HCT116 (cell line): ENCODE measurements around the gene BCL2L11. TPM values are rescaled to one million over a fixed set of nuclear protein-coding genes. Genes with fewer than 3 reads are reported as not detected.

Source experiments
- ATAC-seq: fragments of 200-7000 bp; cut with Tn5 transposase; 2 replicates; pipeline ENCODE4 v1.9.1; 2020; ENCODE audit warnings: mild to moderate bottlenecking, moderate library complexity
- BruUV-seq: library from RNA; stranded (reverse); fragments of 400-500 nt; replicated peaks from 2 replicates; lab custom pipeline; 2021; lab: Mats Ljungman, UMichigan
- CTCF ChIA-PET: fragments of 300-600 bp; sonication (Branson Sonifier 250); formaldehyde crosslinking; loops from one replicate; lab custom pipeline; 2021; ENCODE audit warnings: antibody characterized with exemption; lab: Charles Lee
- POLR2A ChIA-PET: fragments of 300-600, 350-600 bp; sonication (Branson Sonifier 250); formaldehyde crosslinking; loops from one replicate; lab custom pipeline; 2021; ENCODE audit warnings: antibody characterized with exemption; lab: Charles Lee
- RAD21 ChIA-PET, 2 experiments: fragments of 300-600 bp; sonication (Branson Sonifier 250); formaldehyde crosslinking; loops; one replicate each; lab custom pipeline; 2023; ENCODE audit warnings: low total read pairs in 2 of 2; ENCODE audit not compliant: uncharacterized antibody in 2 of 2, unreplicated experiment in 2 of 2, low non-redundant PET in 1 of 2; lab: Charles Lee
- DNase-seq: peaks from one replicate; pipeline ENCODE4 v3.0.0-alpha.2; 2010; ENCODE audit warnings: low read depth, low spot score
- H2AFZ ChIP-seq: fragments of 200-600 bp; shearing (Covaris generic), sonication (generic); 2 replicates; pipeline ENCODE4 v1.6.1; 2017; ENCODE audit warnings: low read depth, mixed run types, mixed read lengths, antibody characterized with exemption, low read length; ENCODE audit not compliant: poor library complexity, severe bottlenecking
- H3K27ac ChIP-seq: 2 replicates; pipeline ENCODE4 v1.5.1; 2012; ENCODE audit warnings: low read depth, low read length
- H3K27me3 ChIP-seq: fragments of 200-600 bp; sonication (generic); 2 replicates; pipeline ENCODE4 v1.6.1; 2016; ENCODE audit warnings: mixed run types, low read length, mixed read lengths; ENCODE audit not compliant: insufficient read depth
- H3K36me3 ChIP-seq, 2 experiments: fragments of 200-500 bp in 1 of 2; fragments of 200-600 bp in 1 of 2; sonication (Bioruptor generic) in 1 of 2; sonication (generic) in 1 of 2; 2 replicates each; pipeline versions ENCODE4 v1.5.1 to v1.6.1; 2014 to 2016; ENCODE audit warnings: low read length in 2 of 2, inconsistent platforms in 1 of 2, mixed read lengths in 1 of 2, mixed run types in 1 of 2; ENCODE audit not compliant: insufficient read depth in 2 of 2, control insufficient read depth in 1 of 2
- H3K4me1 ChIP-seq, 2 experiments: fragments of 200-600 bp in 1 of 2; sonication (generic) in 1 of 2; 2 replicates each; pipeline versions ENCODE4 v1.5.1 to v1.6.1; 2012 to 2017; ENCODE audit warnings: low read length in 2 of 2, inconsistent platforms in 1 of 2, mild to moderate bottlenecking in 1 of 2, mixed read lengths in 1 of 2, mixed run types in 1 of 2, moderate library complexity in 1 of 2; ENCODE audit not compliant: insufficient read depth in 2 of 2, control insufficient read depth in 1 of 2
- H3K4me2 ChIP-seq: fragments of 200-600 bp; sonication (generic); 2 replicates; pipeline ENCODE4 v1.6.1; 2017; ENCODE audit warnings: mixed run types, low read length, mixed read lengths
- H3K4me3 ChIP-seq, 2 experiments: fragments of 200-600 bp in 1 of 2; sonication (generic) in 1 of 2; replicated peaks in 1 of 2; 2 replicates each; pipeline ENCODE4 v1.5.1; 2011 to 2016; ENCODE audit warnings: low read length in 2 of 2, control low read depth in 1 of 2, low read depth in 1 of 2, mild to moderate bottlenecking in 1 of 2, mixed read lengths in 1 of 2, mixed run types in 1 of 2
- H3K79me2 ChIP-seq: fragments of 200-600 bp; sonication (generic); 2 replicates; pipeline ENCODE4 v1.6.1; 2017; ENCODE audit warnings: mild to moderate bottlenecking, mixed run types, low read length, moderate library complexity, mixed read lengths; ENCODE audit not compliant: insufficient read depth
- H3K9ac ChIP-seq: fragments of 200-600 bp; sonication (generic); 2 replicates; pipeline ENCODE4 v1.6.1; 2016; ENCODE audit warnings: low read length, mixed read lengths
- H3K9me2 ChIP-seq: fragments of 200-600 bp; sonication (generic), shearing (Covaris generic); 2 replicates; pipeline ENCODE4 v1.6.1; 2017; ENCODE audit warnings: mixed run types, mild to moderate bottlenecking, moderate library complexity; ENCODE audit not compliant: insufficient read depth
- H3K9me3 ChIP-seq, 2 experiments: fragments of 200-500 bp in 1 of 2; fragments of 200-600 bp in 1 of 2; sonication (Bioruptor generic) in 1 of 2; sonication (generic) in 1 of 2; 2 replicates each; pipeline ENCODE4 v1.6.1; 2014 to 2017; ENCODE audit warnings: low read length in 2 of 2, mixed read lengths in 2 of 2, inconsistent platforms in 1 of 2, low read depth in 1 of 2, mild to moderate bottlenecking in 1 of 2, mixed run types in 1 of 2, moderate library complexity in 1 of 2; ENCODE audit not compliant: control insufficient read depth in 1 of 2, insufficient read depth in 1 of 2
- H4K20me1 ChIP-seq: fragments of 200-600 bp; sonication (generic), shearing (Covaris generic); 2 replicates; pipeline ENCODE4 v1.6.1; 2017; ENCODE audit warnings: mixed run types, mild to moderate bottlenecking, moderate library complexity; ENCODE audit not compliant: insufficient read depth
- ELF1 ChIP-seq: IDR thresholded peaks from 2 replicates; pipeline ENCODE4 v1.6.1; 2012; ENCODE audit warnings: low read depth, borderline replicate concordance
- POLR2A ChIP-seq: IDR thresholded peaks from 2 replicates; pipeline ENCODE4 v1.7.0; 2011; ENCODE audit warnings: borderline replicate concordance; ENCODE audit not compliant: insufficient read depth, insufficient read length; ENCODE audit errors: extremely low read depth
- POLR2AphosphoS5 ChIP-seq: IDR thresholded peaks from 2 replicates; pipeline ENCODE4 v1.6.1; 2011; ENCODE audit warnings: mild to moderate bottlenecking, low read depth, low read length, moderate library complexity
- ZNF274 ChIP-seq: fragments of 200-500 bp; sonication (Bioruptor generic); IDR thresholded peaks from 2 replicates; pipeline ENCODE4 v1.6.1; 2014; ENCODE audit warnings: mild to moderate bottlenecking, low read depth, low read length, inconsistent platforms
- intact Hi-C: fragments of 100-400 bp; cut with micrococcal nuclease; formaldehyde crosslinking; loops from 2 replicates; pipeline ENCODE4 v1.10.0; 2022
- total RNA-seq: library from RNA; stranded (reverse); gene quantifications from one replicate; pipeline ENCODE4 v1.2.1, GENCODE V29; 2021; ENCODE audit not compliant: unreplicated experiment
- TF ChIP-seq, protein P1 (sequence below): IDR thresholded peaks from 2 replicates; pipeline ENCODE4 v1.6.1; 2012
- TF ChIP-seq, protein P2 (sequence below), 3 experiments: fragments of 200-600 bp in 1 of 3; sonication (generic) in 1 of 3; IDR thresholded peaks in 2 of 3; conservative IDR thresholded peaks in 1 of 3; 2 replicates each; pipeline ENCODE4 v1.5.1; 2012 to 2017; ENCODE audit warnings: low read depth in 2 of 3, low read length in 2 of 3, antibody characterized with exemption in 1 of 3, borderline replicate concordance in 1 of 3, control low read depth in 1 of 3, mild to moderate bottlenecking in 1 of 3, mixed read lengths in 1 of 3, mixed run types in 1 of 3, moderate library complexity in 1 of 3; ENCODE audit not compliant: insufficient read depth in 1 of 3

BCL2L11 gene
- total RNA-seq, 1 experiment from 2014 or later: 17.8 TPM

GRCh38 chr2:111143843-111144198 is 23.1 kb downstream of the BCL2L11 start:
- ChIA-PET POLR2A (interaction anchor here (1.0 kb wide), 1 partner anchor 23 kb away, joined by 4 read pairs; the partner anchor contains the start of gene BCL2L11), RAD21 (no interaction called here)
- intact Hi-C loops: no loop called here
- Histone ChIP-seq H2AFZ (no peak overlapping the region), H3K9me3 (no peaks in the 10 kb centered on the region), H3K9me2 (no peaks in the 10 kb centered on the region)
- no peak for DNase-seq
- TF ChIP-seq POLR2A: no peak
- TF ChIP-seq, protein P1, sequence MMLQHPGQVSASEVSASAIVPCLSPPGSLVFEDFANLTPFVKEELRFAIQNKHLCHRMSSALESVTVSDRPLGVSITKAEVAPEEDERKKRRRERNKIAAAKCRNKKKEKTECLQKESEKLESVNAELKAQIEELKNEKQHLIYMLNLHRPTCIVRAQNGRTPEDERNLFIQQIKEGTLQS: no peak
- no peak for TF ChIP-seq ZNF274
- no peak for TF ChIP-seq ELF1
- TF ChIP-seq, all 23 proteins: peak for 0
- no TSS peak for BruUV-seq
- CTCF ChIA-PET: no interaction called here
- Histone ChIP-seq H3K4me1 (no peaks in the 10 kb centered on the region), H4K20me1 (no peaks in the 10 kb centered on the region), H3K36me3 (peaks cover 4 to 5% of the 10 kb centered on the region in 2 experiments; a peak in 1 of 4 replicates), H3K27me3 (no peaks in the 10 kb centered on the region), H3K4me2 (no peak overlapping the region), H3K9ac (no peak overlapping the region), H3K79me2 (peaks cover 26% of the 10 kb centered on the region; the same call in 1 of the 2 replicates), H3K4me3 (no peak overlapping the region), H3K27ac (no peak overlapping the region)
- no peak for ATAC-seq

- no peaks in the 10 kb centered on the region for H3K4me1 ChIP-seq
- no peaks in the 10 kb centered on the region for H3K9me2 ChIP-seq
- no peaks in the 10 kb centered on the region for H3K9me3 ChIP-seq
- H2AFZ ChIP-seq: no peak overlapping the region
- H3K27me3 ChIP-seq: no peaks in the 10 kb centered on the region
- H3K27ac ChIP-seq: no peak overlapping the region
- H3K4me2 ChIP-seq: no peak overlapping the region
- no peak for TF ChIP-seq POLR2AphosphoS5
- TF ChIP-seq, protein P2, sequence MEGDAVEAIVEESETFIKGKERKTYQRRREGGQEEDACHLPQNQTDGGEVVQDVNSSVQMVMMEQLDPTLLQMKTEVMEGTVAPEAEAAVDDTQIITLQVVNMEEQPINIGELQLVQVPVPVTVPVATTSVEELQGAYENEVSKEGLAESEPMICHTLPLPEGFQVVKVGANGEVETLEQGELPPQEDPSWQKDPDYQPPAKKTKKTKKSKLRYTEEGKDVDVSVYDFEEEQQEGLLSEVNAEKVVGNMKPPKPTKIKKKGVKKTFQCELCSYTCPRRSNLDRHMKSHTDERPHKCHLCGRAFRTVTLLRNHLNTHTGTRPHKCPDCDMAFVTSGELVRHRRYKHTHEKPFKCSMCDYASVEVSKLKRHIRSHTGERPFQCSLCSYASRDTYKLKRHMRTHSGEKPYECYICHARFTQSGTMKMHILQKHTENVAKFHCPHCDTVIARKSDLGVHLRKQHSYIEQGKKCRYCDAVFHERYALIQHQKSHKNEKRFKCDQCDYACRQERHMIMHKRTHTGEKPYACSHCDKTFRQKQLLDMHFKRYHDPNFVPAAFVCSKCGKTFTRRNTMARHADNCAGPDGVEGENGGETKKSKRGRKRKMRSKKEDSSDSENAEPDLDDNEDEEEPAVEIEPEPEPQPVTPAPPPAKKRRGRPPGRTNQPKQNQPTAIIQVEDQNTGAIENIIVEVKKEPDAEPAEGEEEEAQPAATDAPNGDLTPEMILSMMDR (IDR thresholded peaks at IDR 0.05 in 2 of 3, conservative IDR thresholded peaks at IDR 0.05 in 1 of 3; ENCODE audit: borderline replicate concordance in 1 of 3, insufficient read depth in 1 of 3, low read depth in 2 of 3, low read length in 2 of 3): no peak
- ATAC-seq (no peak), DNase-seq (no peak)
- H3K9ac ChIP-seq: no peak overlapping the region
- intact Hi-C loops: no loop called here
- no peaks in the 10 kb centered on the region for H4K20me1 ChIP-seq
- POLR2A ChIA-PET: interaction anchor here (1.0 kb wide), 1 partner anchor 25 kb away, joined by 4 read pairs; the partner anchor contains the start of gene BCL2L11
- peaks cover 0 to 6% of the 10 kb centered on the region in 2 experiments; a peak in 1 of 4 replicates for H3K36me3 ChIP-seq
- RAD21 ChIA-PET: no interaction called here
- BruUV-seq: no TSS peak
- CTCF ChIA-PET: no interaction called here
- H3K79me2 ChIP-seq: peaks cover 21% of the 10 kb centered on the region; the same call in 1 of the 2 replicates
- no peak overlapping the region for H3K4me3 ChIP-seq
Measured at GRCh38 chr2:111145103-111145760, 24.5 kb downstream of the BCL2L11 start.
